ENCODE measurements around the gene RHOH.

GRCh38 chr4:40247350-40247749 is 50.5 kb downstream of the RHOH start:
- TF ChIP-seq EZH2 (IDR thresholded peaks at IDR 0.05; ENCODE audit: insufficient read depth, poor library complexity, severe bottlenecking) (no peak), EZH2phosphoT487 (IDR thresholded peaks at IDR 0.05; ENCODE audit: insufficient read depth, low read depth) (no peak)

All from GM23248 (cell line).